Hematopoietic multipotent progenitor cell treated with erythropoietin and hydrocortisone succinate and interleukin-3 and kit ligand, for 6 days (in vitro differentiated cells): Measurements from ENCODE around the gene CEP85L.

Experiments used
- DNase-seq: peaks from one replicate; pipeline ENCODE4 v3.0.0-alpha.2; 2015

CEP85L gene

GRCh38 chr6:118651282-118652050 is at the start of gene CEP85L:
CEP85L (minus strand) TSS chr6:118651591; CDS start chr6:118651269, 322 bp downstream.
- DNase-seq: peak; percentile 94

DNA sequence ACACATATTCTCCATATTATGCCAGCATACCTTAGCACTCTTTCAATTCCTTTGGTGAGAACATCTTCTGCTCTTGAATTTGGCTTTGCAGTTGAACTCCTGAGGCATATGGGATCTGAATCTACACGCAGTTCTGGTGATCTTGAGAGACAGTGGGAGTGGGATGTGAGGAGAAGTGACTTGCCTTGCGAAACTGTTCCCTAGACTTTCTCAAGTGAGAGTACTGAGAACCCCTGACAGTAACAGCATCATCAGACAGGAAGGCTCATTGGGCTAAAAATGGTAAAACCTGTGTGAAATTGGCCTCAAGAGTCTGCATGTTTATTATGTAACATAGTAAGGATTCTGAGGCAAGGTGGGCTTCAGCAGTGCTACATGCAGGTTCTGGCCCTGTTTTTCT is 49.1 kb upstream of the CEP85L start:
- DNase-seq: no peak

GRCh38 chr6:118697554-118697953 is 46.2 kb upstream of the CEP85L start:
- DNase-seq: peak; percentile 11

DNA sequence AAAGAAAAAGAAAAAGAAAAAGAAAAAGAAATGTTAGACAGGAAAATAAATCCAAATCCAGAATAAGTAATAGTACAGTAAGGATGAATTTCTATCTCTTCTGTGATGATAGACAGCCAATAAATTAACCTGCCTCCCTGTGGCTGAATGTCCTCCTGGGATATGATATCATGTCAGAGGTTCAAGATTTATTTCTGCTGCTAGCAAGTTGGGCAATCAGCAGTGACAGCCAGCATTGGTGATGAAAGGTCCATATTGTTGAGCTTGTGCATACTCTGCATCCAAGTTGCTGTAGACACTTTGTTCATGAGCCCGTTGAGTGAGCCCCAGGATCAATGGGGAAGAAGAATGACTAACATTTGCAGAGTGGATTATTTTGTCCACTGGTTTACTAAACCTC is 44.9 kb upstream of the CEP85L start:
- no peak for DNase-seq

GRCh38 chr6:118693562-118693961 is 42.2 kb upstream of the CEP85L start:
- DNase-seq: no peak

- no peak for DNase-seq
Observed at GRCh38 chr6:118685823-118686449, 34.5 kb upstream of the CEP85L start.

- no peak for DNase-seq
Observed at GRCh38 chr6:118683881-118684872, 32.8 kb upstream of the CEP85L start.

DNA sequence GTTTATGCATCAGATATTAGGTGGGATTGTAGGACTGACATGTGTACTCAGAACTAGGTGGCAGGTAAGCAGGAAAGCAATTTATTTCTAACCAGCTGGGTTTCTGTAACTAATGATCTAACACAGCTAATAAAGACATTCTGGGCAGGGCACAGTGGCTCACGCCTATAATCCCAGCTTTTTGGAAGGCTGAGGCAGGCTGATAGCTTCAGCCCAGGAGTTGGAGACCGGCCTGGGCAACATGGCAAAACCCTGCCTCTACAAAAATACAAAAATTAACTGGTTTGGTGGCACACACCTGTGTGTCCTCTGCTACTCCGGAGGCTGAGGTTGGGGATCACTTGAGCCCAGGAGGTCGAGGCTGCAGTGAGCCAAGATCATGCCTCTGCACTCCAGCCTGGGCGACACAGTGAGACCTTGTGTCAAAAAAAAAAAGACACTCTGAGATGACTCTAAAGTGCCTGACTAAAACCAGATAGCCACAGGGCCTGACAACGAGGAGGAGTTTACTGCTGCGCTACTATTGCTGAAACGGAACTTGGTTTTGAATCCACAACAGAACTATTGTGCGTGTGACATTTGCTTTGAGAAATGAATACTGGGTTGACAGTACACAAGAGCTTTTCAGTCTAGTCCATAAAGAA is 29.2 kb upstream of the CEP85L start:
- DNase-seq: no peak

GRCh38 chr6:118679327-118679901 is 28.0 kb upstream of the CEP85L start:
- DNase-seq: no peak

- no peak for DNase-seq
Observed at GRCh38 chr6:118678866-118679265, 27.5 kb upstream of the CEP85L start.

- DNase-seq: peak; percentile 57
Observed at GRCh38 chr6:118677193-118677592, 25.8 kb upstream of the CEP85L start.

- no peak for DNase-seq
Observed at GRCh38 chr6:118675225-118675624, 23.8 kb upstream of the CEP85L start.

GRCh38 chr6:118674772-118675171 is 23.4 kb upstream of the CEP85L start:
- no peak for DNase-seq

GRCh38 chr6:118672678-118673077 is 21.3 kb upstream of the CEP85L start:
- DNase-seq: no peak

- no peak for DNase-seq
Observed at GRCh38 chr6:118669561-118669960, 18.2 kb upstream of the CEP85L start.

DNA sequence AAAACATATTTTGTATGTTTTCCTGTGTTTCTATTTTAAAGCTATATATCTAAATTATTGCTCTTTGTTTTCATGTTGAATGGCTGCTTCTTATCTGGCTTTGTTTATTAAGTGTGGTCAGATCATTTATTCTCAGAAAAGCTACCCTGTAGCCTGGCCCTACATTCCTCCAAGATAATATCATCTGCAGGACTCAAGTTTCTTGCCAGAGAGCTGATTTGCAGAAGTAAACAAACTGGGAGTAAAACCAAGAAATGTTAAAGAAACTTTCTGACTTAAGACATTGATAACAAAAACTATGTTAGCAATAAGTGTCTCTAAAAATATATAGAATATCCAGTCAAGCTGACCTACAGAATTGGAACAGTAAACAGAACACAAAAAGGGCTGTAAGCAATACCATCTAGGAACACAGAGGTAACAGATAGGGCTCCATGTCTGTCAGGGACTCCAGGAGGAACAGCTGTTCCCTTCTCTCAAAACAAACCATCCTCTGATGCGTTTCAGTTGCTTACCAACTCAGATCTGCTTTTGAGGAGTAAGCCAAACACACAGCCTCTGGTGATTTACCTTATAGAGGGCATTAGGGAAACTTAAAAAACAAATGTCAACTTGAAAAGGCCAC is 17.5 kb upstream of the CEP85L start:
- peak; percentile 27 for DNase-seq

- DNase-seq: no peak
Observed at GRCh38 chr6:118667988-118668387, 16.6 kb upstream of the CEP85L start.

DNA sequence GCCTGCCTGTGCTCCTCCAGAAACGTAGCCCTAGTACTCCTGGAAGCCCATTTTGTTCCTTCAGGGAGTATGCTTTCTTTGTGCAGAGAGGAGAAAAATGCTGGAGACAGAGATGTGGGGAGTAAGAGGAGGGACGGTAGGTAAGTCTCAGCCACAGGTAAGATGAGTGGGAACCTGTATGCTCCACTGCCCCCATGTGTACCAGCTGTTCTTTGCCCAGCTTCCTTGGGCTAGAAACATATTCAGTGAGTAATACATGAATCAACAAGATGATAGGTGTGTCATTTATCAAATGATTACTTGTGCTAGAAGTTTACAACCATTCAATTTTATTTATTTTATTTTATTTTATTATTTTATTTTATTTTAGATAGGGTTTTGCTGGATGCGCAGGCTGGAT is 13.6 kb upstream of the CEP85L start:
- DNase-seq: no peak

- no peak for DNase-seq
Observed at GRCh38 chr6:118663993-118664985, 12.9 kb upstream of the CEP85L start.

GRCh38 chr6:118661831-118662230 is 10.4 kb upstream of the CEP85L start:
- DNase-seq: no peak

GRCh38 chr6:118660218-118660569 is 8.8 kb upstream of the CEP85L start:
- DNase-seq: peak; percentile 91
